BJ (cell line): ENCODE results near the gene LHX1. TPM values are rescaled to one million over a fixed set of nuclear protein-coding genes. Genes with fewer than 3 reads are reported as not detected.

ENCODE experiments used
- CTCF ChIA-PET: fragments of 350-600 bp; formaldehyde crosslinking; extraction: SDS; loops from one replicate; lab custom pipeline; 2021; ENCODE audit warnings: antibody characterized with exemption, inconsistent platforms; lab: Yijun Ruan, JAX
- POLR2A ChIA-PET: fragments of 300-600 bp; sonication (Branson Sonifier 250); formaldehyde crosslinking; extraction: SDS; loops from one replicate; lab custom pipeline; 2021; ENCODE audit warnings: antibody characterized with exemption; lab: Charles Lee
- DNase-seq: peaks from one replicate; pipeline ENCODE4 v3.0.0-alpha.2; 2011; ENCODE audit warnings: low read depth
- H3K27me3 ChIP-seq: 2 replicates; pipeline ENCODE4 v1.6.0; 2011; ENCODE audit warnings: low read length; ENCODE audit not compliant: control insufficient read depth, insufficient read depth
- H3K36me3 ChIP-seq: 2 replicates; pipeline ENCODE4 v1.5.1; 2011; ENCODE audit warnings: low read length; ENCODE audit not compliant: control insufficient read depth, insufficient read depth
- H3K4me3 ChIP-seq: 2 replicates; pipeline ENCODE4 v1.5.1; 2011; ENCODE audit warnings: low read depth, mild to moderate bottlenecking, control low read depth, low read length
- CTCF ChIP-seq: IDR thresholded peaks from 2 replicates; pipeline ENCODE4 v1.5.1; 2011; ENCODE audit warnings: low read depth, mild to moderate bottlenecking, control low read depth, inconsistent platforms, low read length, moderate library complexity; ENCODE audit not compliant: insufficient read depth
- polyA plus RNA-seq: library from polyadenylated mRNA; depleted of rRNA; stranded (reverse); fragments of >200 nt; gene quantifications from 2 replicates; pipeline ENCODE4 v1.2.3, GENCODE V29; 2011

LHX1 gene
- polyA plus RNA-seq, 1 experiment: not detected

- ChIA-PET POLR2A (no interaction called here), CTCF (no interaction called here)
- TF ChIP-seq CTCF: no peak
- DNase-seq: no peak
- Histone ChIP-seq H3K27me3 (peaks cover 49% of the 10 kb centered on the region), H3K36me3 (no peaks in the 10 kb centered on the region), H3K4me3 (no peak overlapping the region)
Measured at GRCh38 chr17:36945959-36946725, 8.9 kb downstream of the LHX1 start.

- Histone ChIP-seq H3K36me3 (no peaks in the 10 kb centered on the region), H3K27me3 (peaks cover 43% of the 10 kb centered on the region), H3K4me3 (no peak overlapping the region)
- TF ChIP-seq CTCF: no peak
- POLR2A ChIA-PET: no interaction called here
- no peak for DNase-seq
- CTCF ChIA-PET: no interaction called here
Measured at GRCh38 chr17:36946726-36947091, 9.4 kb downstream of the LHX1 start.

DNA sequence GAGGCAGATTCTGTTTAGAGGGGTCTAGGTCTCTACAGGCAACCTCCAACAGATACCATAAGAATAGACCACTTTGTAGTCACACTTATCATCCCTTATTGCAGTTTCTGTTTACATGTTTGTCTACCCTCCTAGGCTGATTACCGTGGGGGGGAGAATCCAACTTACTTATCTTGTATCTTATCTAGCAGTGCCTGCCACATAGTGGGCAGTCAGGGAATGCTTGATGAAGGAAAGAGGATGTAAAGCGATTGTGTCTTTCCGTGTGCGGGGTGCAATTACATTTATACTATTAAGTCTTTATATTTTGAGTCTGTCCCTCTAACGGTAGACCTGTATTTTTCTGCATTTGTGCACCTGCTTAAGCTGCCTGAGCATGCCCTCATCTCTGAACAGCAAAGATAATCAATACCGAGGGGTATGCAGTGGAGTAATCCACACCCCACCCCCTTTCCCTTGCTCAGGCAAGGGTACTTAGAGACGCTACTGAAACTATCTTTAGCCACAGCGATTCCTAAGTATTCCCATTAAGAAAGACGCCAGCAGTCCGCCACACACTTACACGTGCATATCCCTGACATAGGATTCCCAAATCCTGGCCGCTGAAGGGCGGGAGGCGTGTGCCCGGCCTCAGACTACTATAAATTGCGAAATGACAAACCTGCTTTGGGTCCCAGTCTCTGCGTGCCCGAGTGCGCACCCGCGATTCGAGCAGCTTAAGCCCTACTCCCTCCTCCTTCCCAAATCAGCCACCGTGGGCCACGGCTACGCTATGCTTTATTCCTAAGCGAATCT is 10.8 kb downstream of the LHX1 start:
- no peak for TF ChIP-seq CTCF
- Histone ChIP-seq H3K36me3 (no peaks in the 10 kb centered on the region), H3K4me3 (peak overlapping the region; percentile 85), H3K27me3 (peaks cover 31% of the 10 kb centered on the region)
- ChIA-PET CTCF (interaction anchor here (2.1 kb wide), 1 partner anchor 100 kb away, joined by 5 read pairs; no protein-coding TSS in a partner anchor), POLR2A (no interaction called here)
- no peak for DNase-seq

DNA sequence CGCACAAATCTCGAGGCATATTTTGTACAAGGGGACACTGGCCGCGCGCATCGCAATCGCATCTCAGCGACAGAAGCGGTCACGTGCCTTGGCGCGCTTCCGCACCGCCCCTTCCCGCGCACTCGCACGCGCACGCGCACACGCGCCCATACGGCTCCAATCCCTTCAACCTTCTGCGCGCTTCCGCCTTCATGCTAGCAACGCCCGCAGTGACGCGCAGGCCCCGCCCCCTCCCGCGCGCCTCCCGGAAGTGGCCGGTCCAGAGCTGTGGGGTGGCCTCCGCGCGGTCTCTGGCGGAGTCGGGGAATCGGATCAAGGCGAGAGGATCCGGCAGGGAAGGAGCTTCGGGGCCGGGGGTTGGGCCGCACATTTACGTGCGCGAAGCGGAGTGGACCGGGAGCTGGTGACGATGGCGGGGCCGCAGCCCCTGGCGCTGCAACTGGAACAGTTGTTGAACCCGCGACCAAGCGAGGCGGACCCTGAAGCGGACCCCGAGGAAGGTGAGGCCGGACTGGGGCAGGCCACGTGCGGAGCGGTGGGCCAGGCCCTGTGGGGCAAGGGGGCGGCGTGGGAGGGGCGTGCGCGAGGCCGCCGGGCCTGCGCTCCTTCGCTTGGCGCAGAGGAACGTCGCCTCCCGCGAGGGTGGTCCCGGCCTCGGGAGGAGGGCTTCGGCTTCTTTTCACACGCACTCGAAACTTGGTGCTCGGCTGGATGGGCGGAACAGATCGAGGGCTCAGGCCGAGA is 11.6 kb downstream of the LHX1 start, which contains the start of gene AATF:
Gene AATF, plus strand, starts transcription at position 238 of the 744 bp plus-strand sequence. Its CDS starts 172 bp downstream, at position 410.
- no peak for TF ChIP-seq CTCF
- POLR2A ChIA-PET: no interaction called here
- Histone ChIP-seq H3K4me3 (peak within 1 kb of the TSS; percentile 85), H3K36me3 (no peaks in the 10 kb centered on the region), H3K27me3 (peaks cover 26% of the 10 kb centered on the region)
- DNase-seq: peak; percentile 69
- CTCF ChIA-PET: interaction anchor here (0.8 to 2.1 kb wide), 3 partner anchors 10 to 99 kb away, joined by 3 to 5 read pairs (median 4); no protein-coding TSS in a partner anchor
